IMR-90 (cell line): ENCODE measurements around the gene CXADR. TPM values are rescaled to one million over a fixed set of nuclear protein-coding genes. Genes with fewer than 3 reads are reported as not detected.

ENCODE experiments used
- ATAC-seq: fragments of 200-7000 bp; cut with Tn5 transposase; 2 replicates; pipeline ENCODE4 v1.9.1; 2020; ENCODE audit warnings: low read depth, mild to moderate bottlenecking, moderate library complexity
- BruUV-seq: library from RNA; stranded (reverse); fragments of 400-500 nt; replicated peaks from 2 replicates; lab custom pipeline; 2021; lab: Mats Ljungman, UMichigan
- CTCF ChIA-PET: fragments of 300-600 bp; formaldehyde crosslinking; extraction: SDS; loops from one replicate; lab custom pipeline; 2021; ENCODE audit warnings: antibody characterized with exemption; lab: Yijun Ruan, JAX
- POLR2A ChIA-PET: fragments of 300-600 bp; sonication (Branson Sonifier 250); formaldehyde crosslinking; loops from one replicate; lab custom pipeline; 2022; ENCODE audit warnings: antibody characterized with exemption; ENCODE audit not compliant: unreplicated experiment; lab: Charles Lee
- DNase-seq: peaks from one replicate; pipeline ENCODE4 v3.0.0; 2013
- H2AFZ ChIP-seq: replicated peaks from 2 replicates; pipeline ENCODE3; 2013; ENCODE audit warnings: low read length, mild to moderate bottlenecking; ENCODE audit not compliant: poor library complexity
- H2AK5ac ChIP-seq: 2 replicates; pipeline ENCODE4 v1.6.1; 2013; ENCODE audit warnings: low read depth, low read length, inconsistent platforms
- H2AK9ac ChIP-seq: replicated peaks from 2 replicates; pipeline ENCODE3; 2013; ENCODE audit warnings: mild to moderate bottlenecking, low read depth, low read length, moderate library complexity; ENCODE audit not compliant: poor library complexity
- H2BK120ac ChIP-seq: 2 replicates; pipeline ENCODE4 v1.6.1; 2013; ENCODE audit warnings: low read depth, low read length, inconsistent platforms
- H2BK15ac ChIP-seq: 3 replicates; pipeline ENCODE4 v1.6.1; 2013; ENCODE audit warnings: low read depth, low read length, inconsistent platforms
- H2BK20ac ChIP-seq: 2 replicates; pipeline ENCODE4 v1.6.1; 2013; ENCODE audit warnings: low read depth, mild to moderate bottlenecking, inconsistent platforms, low read length, moderate library complexity
- H2BK5ac ChIP-seq: 2 replicates; pipeline ENCODE4 v1.6.1; 2013; ENCODE audit warnings: mild to moderate bottlenecking, low read depth, low read length, inconsistent platforms; ENCODE audit not compliant: poor library complexity, severe bottlenecking
- H3K14ac ChIP-seq: replicated peaks from 2 replicates; pipeline ENCODE4 v1.6.1; 2013; ENCODE audit warnings: low read depth, low read length, inconsistent platforms
- H3K18ac ChIP-seq: 2 replicates; pipeline ENCODE4 v1.6.1; 2013; ENCODE audit warnings: low read depth, low read length, control low read depth
- H3K23ac ChIP-seq: 2 replicates; pipeline ENCODE4 v1.6.1; 2013; ENCODE audit warnings: low read depth, low read length, inconsistent platforms
- H3K27ac ChIP-seq: 2 replicates; pipeline ENCODE4 v1.5.1; 2013; ENCODE audit warnings: mild to moderate bottlenecking, control low read depth, low read length; ENCODE audit not compliant: insufficient read depth
- H3K27me3 ChIP-seq: 2 replicates; pipeline ENCODE4 v1.6.1; 2013; ENCODE audit warnings: low read length; ENCODE audit not compliant: control insufficient read depth, insufficient read depth
- H3K36me3 ChIP-seq: 2 replicates; pipeline ENCODE4 v1.6.1; 2013; ENCODE audit warnings: low read length, mixed read lengths; ENCODE audit not compliant: control insufficient read depth, insufficient read depth
- H3K4ac ChIP-seq: 2 replicates; pipeline ENCODE4 v1.6.1; 2013; ENCODE audit warnings: low read depth, low read length, inconsistent platforms
- H3K4me1 ChIP-seq: 2 replicates; pipeline ENCODE4 v1.6.1; 2013; ENCODE audit warnings: low read length, mixed read lengths; ENCODE audit not compliant: control insufficient read depth, insufficient read depth
- H3K4me2 ChIP-seq: 2 replicates; pipeline ENCODE4 v1.6.1; 2013; ENCODE audit warnings: low read depth, mild to moderate bottlenecking, control low read depth, low read length, moderate library complexity
- H3K4me3 ChIP-seq: 2 replicates; pipeline ENCODE4 v1.5.1; 2013; ENCODE audit warnings: low read depth, mild to moderate bottlenecking, control low read depth, low read length, moderate library complexity; ENCODE audit not compliant: insufficient read depth
- H3K56ac ChIP-seq: 2 replicates; pipeline ENCODE4 v1.6.1; 2013; ENCODE audit warnings: low read length, inconsistent platforms; ENCODE audit not compliant: insufficient read depth; ENCODE audit errors: extremely low read depth
- H3K79me1 ChIP-seq, 2 experiments: 2 replicates each; pipeline ENCODE4 v1.6.1; 2013; ENCODE audit warnings: low read length in 2 of 2, inconsistent platforms in 1 of 2, low read depth in 1 of 2
- H3K9ac ChIP-seq: 2 replicates; pipeline ENCODE4 v1.6.1; 2013; ENCODE audit warnings: low read depth, low read length, control low read depth
- H3K9me1 ChIP-seq: 2 replicates; pipeline ENCODE4 v1.6.1; 2013; ENCODE audit warnings: low read length, inconsistent platforms; ENCODE audit not compliant: insufficient read depth
- H3K9me3 ChIP-seq: 2 replicates; pipeline ENCODE4 v1.6.1; 2013; ENCODE audit warnings: low read length; ENCODE audit not compliant: control insufficient read depth, insufficient read depth
- H4K20me1 ChIP-seq: 2 replicates; pipeline ENCODE4 v1.6.1; 2013; ENCODE audit warnings: low read length, inconsistent platforms; ENCODE audit not compliant: insufficient read depth
- H4K5ac ChIP-seq: 2 replicates; pipeline ENCODE4 v1.6.1; 2013; ENCODE audit warnings: mild to moderate bottlenecking, low read depth, low read length, control low read depth
- H4K8ac ChIP-seq, 2 experiments: 2 replicates each; pipeline ENCODE4 v1.6.1; 2013; ENCODE audit warnings: low read depth in 2 of 2, low read length in 2 of 2, control low read depth in 1 of 2, inconsistent platforms in 1 of 2
- H4K91ac ChIP-seq: 2 replicates; pipeline ENCODE4 v1.6.1; 2013; ENCODE audit warnings: low read depth, low read length, inconsistent platforms; ENCODE audit not compliant: insufficient read depth
- CEBPB ChIP-seq: IDR thresholded peaks from 2 replicates; pipeline ENCODE4 v1.6.1; 2012; ENCODE audit warnings: low read depth, low read length, improper control_type of control experiment
- CTCF ChIP-seq: conservative IDR thresholded peaks from 2 replicates; pipeline ENCODE4 v1.5.1; 2012; ENCODE audit warnings: mild to moderate bottlenecking, low read depth, low read length, improper control_type of control experiment
- ELK1 ChIP-seq: fragments of 150-350 bp; IDR thresholded peaks from 2 replicates; pipeline ENCODE4 v1.6.1; 2016; ENCODE audit warnings: low read depth, mild to moderate bottlenecking, low read length, moderate library complexity, borderline replicate concordance
- FOS ChIP-seq: fragments of 150-350 bp; IDR thresholded peaks from 2 replicates; pipeline ENCODE4 v1.6.1; 2016; ENCODE audit warnings: low read depth, low read length
- MAZ ChIP-seq: IDR thresholded peaks from 2 replicates; pipeline ENCODE4 v1.6.1; 2012; ENCODE audit warnings: low read depth, mild to moderate bottlenecking, low read length, improper control_type of control experiment, moderate library complexity, borderline replicate concordance
- MXI1 ChIP-seq: IDR thresholded peaks from 2 replicates; pipeline ENCODE4 v1.6.1; 2012; ENCODE audit warnings: low read depth, mild to moderate bottlenecking, low read length, moderate library complexity, borderline replicate concordance
- NFE2L2 ChIP-seq: fragments of 150-350 bp; IDR thresholded peaks from 2 replicates; pipeline ENCODE4 v1.6.1; 2016; ENCODE audit warnings: low read depth, mild to moderate bottlenecking, low read length
- POLR2A ChIP-seq: IDR thresholded peaks from 2 replicates; pipeline ENCODE4 v1.6.1; 2012; ENCODE audit warnings: mild to moderate bottlenecking, low read depth, low read length
- RCOR1 ChIP-seq: IDR thresholded peaks from 2 replicates; pipeline ENCODE4 v1.6.1; 2012; ENCODE audit warnings: mild to moderate bottlenecking, low read length, improper control_type of control experiment; ENCODE audit not compliant: insufficient replicate concordance
- RFX5 ChIP-seq: IDR thresholded peaks from 2 replicates; pipeline ENCODE4 v1.8.0; 2012; ENCODE audit warnings: low read depth, mild to moderate bottlenecking, low read length, moderate library complexity
- SMC3 ChIP-seq: fragments of 150-350 bp; IDR thresholded peaks from 2 replicates; pipeline ENCODE4 v1.6.1; 2016; ENCODE audit warnings: low read depth, mild to moderate bottlenecking, antibody characterized with exemption, low read length, moderate library complexity
- USF2 ChIP-seq: fragments of 150-350 bp; IDR thresholded peaks from 2 replicates; pipeline ENCODE4 v1.6.1; 2017; ENCODE audit warnings: mild to moderate bottlenecking, antibody characterized with exemption, low read length, low read depth
- WGBS, 2 experiments: methylation state at CpG; one replicate each; pipeline versions ENCODE4 v1.1.5 to v1.1.7; 2013; ENCODE audit warnings: missing lambda C conversion rate in 2 of 2; ENCODE audit not compliant: insufficient read length in 1 of 2; ENCODE audit errors: extremely low coverage in 2 of 2; 5-methylcytosine and 5-hydroxymethylcytosine counted together
- dilution Hi-C: fragments of 300-500 bp; cut with HindIII; formaldehyde crosslinking; loops from one replicate; pipeline ENCODE4 v1.14.3; 2018; ENCODE audit warnings: low sequenced_read_pairs; ENCODE audit not compliant: unreplicated experiment
- in situ Hi-C: fragments of 300-500 bp; cut with MboI; formaldehyde crosslinking; loops from 3 replicates; pipeline ENCODE4 v1.14.3; 2019; ENCODE audit warnings: low sequenced_read_pairs, inconsistent platforms, mixed read lengths
- intact Hi-C: fragments of 100-400 bp; cut with micrococcal nuclease; formaldehyde crosslinking; loops from 2 replicates; pipeline ENCODE4 v1.10.0; 2022
- polyA plus RNA-seq, 3 experiments: library from polyadenylated mRNA; depleted of rRNA; stranded (reverse); fragments of >200 nt; gene quantifications; 2 replicates each; pipeline ENCODE4 v1.2.3, GENCODE V29; 2012; ENCODE audit warnings: low replicate concordance in 1 of 3
- total RNA-seq: library from RNA; depleted of rRNA; stranded (reverse); fragments of >200 nt; gene quantifications from 2 replicates; pipeline ENCODE4 v1.2.3, GENCODE V29; 2012

CXADR gene
- total and polyA plus RNA-seq, 2 of the 4 experiments (the other 2 are of a cell fraction) = 0.21 to 1.1 TPM

GRCh38 chr21:17539323-17539722 is 26.5 kb downstream of the CXADR start:
- DNase-seq (no peak), ATAC-seq (no peak)
- Histone ChIP-seq H2AFZ (no peak overlapping the region), H3K14ac (no peak overlapping the region), H3K18ac (no peak overlapping the region), H4K8ac (no peak overlapping the region), H3K9me1 (no peaks in the 10 kb centered on the region), H4K5ac (no peak overlapping the region), H3K9me3 (no peaks in the 10 kb centered on the region), H3K27me3 (peaks cover 8% of the 10 kb centered on the region), H3K36me3 (no peaks in the 10 kb centered on the region), H3K23ac (no peak overlapping the region), H2BK5ac (no peak overlapping the region), H3K4ac (no peak overlapping the region), H3K9ac (no peak overlapping the region), H2BK120ac (no peak overlapping the region), H4K91ac (no peak overlapping the region), H3K4me3 (no peak overlapping the region), H4K20me1 (no peaks in the 10 kb centered on the region), H3K4me1 (no peaks in the 10 kb centered on the region), H3K27ac (no peak overlapping the region), H2AK9ac (no peak overlapping the region), H3K56ac (no peak overlapping the region), H2BK15ac (no peak overlapping the region), H3K4me2 (no peak overlapping the region), H2BK20ac (no peak overlapping the region), H2AK5ac (no peak overlapping the region), H3K79me1 (no peaks in the 10 kb centered on the region)
- in situ Hi-C loops (no loop called here), intact Hi-C loops (no loop called here), dilution Hi-C loops (no loop called here)
- ChIA-PET CTCF (interaction anchor here (1.1 kb wide), 1 partner anchor 10 kb away, joined by 3 read pairs; no protein-coding TSS in a partner anchor), POLR2A (no interaction called here)
- no CpG with 5 or more reads among the region's 1 CpG for WGBS, 2 experiments
- TF ChIP-seq USF2 = no peak
- TF ChIP-seq CEBPB = no peak
- TF ChIP-seq NFE2L2 = no peak
- TF ChIP-seq MXI1 = no peak
- no peak for TF ChIP-seq MAZ
- no peak for TF ChIP-seq ELK1
- no peak for TF ChIP-seq POLR2A
- TF ChIP-seq RFX5 = no peak
- no peak for TF ChIP-seq SMC3
- TF ChIP-seq CTCF = no peak
- TF ChIP-seq FOS = no peak
- no peak for TF ChIP-seq RCOR1
- BruUV-seq = no TSS peak
